Transverse colon (tissue), 4 donors: ENCODE data around the gene MRRF. TPM values are rescaled to one million over a fixed set of nuclear protein-coding genes. Genes with fewer than 3 reads are reported as not detected.

ENCODE experiments used
- DNase-seq: peaks from one replicate; pipeline ENCODE4 v3.0.0-alpha.2; 2019
- H3K27ac ChIP-seq, 4 donors: fragments of 200-600 bp; sonication (generic); 2 replicates each; pipeline ENCODE4 v1.5.1; 2016 to 2018; ENCODE audit warnings: inconsistent platforms in 4 of 4
- H3K27me3 ChIP-seq: fragments of 200-600 bp; sonication (generic); 2 replicates; pipeline ENCODE4 v1.5.1; 2017; ENCODE audit warnings: inconsistent platforms
- H3K36me3 ChIP-seq, 4 donors: fragments of 200-600 bp; sonication (generic); 2 replicates each; pipeline ENCODE4 v1.5.1; 2017 to 2019; ENCODE audit warnings: inconsistent platforms in 4 of 4
- H3K4me1 ChIP-seq, 4 donors: fragments of 200-600 bp; sonication (generic); 2 replicates each; pipeline ENCODE4 v1.5.1; 2017 to 2020; ENCODE audit warnings: inconsistent platforms in 4 of 4
- H3K4me3 ChIP-seq, 4 donors: fragments of 200-600 bp; sonication (generic); 1 replicate in 1 of 4; 2 replicates in 3 of 4; pipeline versions ENCODE4 v1.5.1 to v1.6.1; 2017 to 2019; ENCODE audit warnings: inconsistent platforms in 4 of 4
- H3K9me3 ChIP-seq, 2 donors: fragments of 200-600 bp; sonication (generic); 2 replicates each; pipeline ENCODE4 v1.5.1; 2017 to 2019; ENCODE audit warnings: inconsistent platforms in 2 of 2
- EP300 ChIP-seq: sonication (generic); formaldehyde crosslinking; IDR thresholded peaks from one replicate; pipeline ENCODE4 v1.6.1; 2017; ENCODE audit warnings: antibody characterized with exemption, low read depth
- POLR2A ChIP-seq: fragments of 450-650 bp; IDR thresholded peaks from one replicate; pipeline ENCODE4 v1.6.1; 2016; ENCODE audit warnings: antibody characterized with exemption, mild to moderate bottlenecking, moderate library complexity
- POLR2AphosphoS5 ChIP-seq, 3 donors: sonication (generic); formaldehyde crosslinking; IDR thresholded peaks; one replicate each; pipeline ENCODE4 v1.6.1; 2016; ENCODE audit warnings: antibody characterized with exemption in 3 of 3
- WGBS, 2 donors: methylation state at CpG; one replicate each; pipeline ENCODE4 v1.1.5; 2018; ENCODE audit warnings: low coverage in 1 of 2; 5-methylcytosine and 5-hydroxymethylcytosine counted together
- in situ Hi-C, 4 donors: fragments of 200-750 bp; cut with MboI; loops; one replicate each; pipeline versions ENCODE4 v1.15.0 to v1.15.1; 2017; ENCODE audit warnings: low sequenced_read_pairs in 3 of 4, low pct_ligation_motif_present in 1 of 4, low pct_unique_long_range_greater_than_20kb in 1 of 4
- intact Hi-C: fragments of 100-400 bp; cut with DNase I; formaldehyde crosslinking; loops from one replicate; pipeline ENCODE4 v1.15.1; 2023; ENCODE audit warnings: low total_unique reads
- total RNA-seq, 4 donors: library from RNA; depleted of rRNA; stranded (reverse); fragments of >200 nt; gene quantifications; one replicate each; pipeline ENCODE4 v1.1.0, GENCODE V29; 2016
- TF ChIP-seq, protein P1 (sequence below), 5 experiments: fragments of 200-600 bp in 3 of 5; fragments of 450-650 bp in 2 of 5; sonication (generic) in 3 of 5; IDR thresholded peaks; 1 replicate in 2 of 5; 2 replicates in 3 of 5; pipeline ENCODE4 v1.5.1; 2016 to 2017; ENCODE audit warnings: antibody characterized with exemption in 5 of 5, inconsistent platforms in 3 of 5, mild to moderate bottlenecking in 2 of 5, moderate library complexity in 1 of 5

Gene MRRF
- total RNA-seq, 4 donors from 2014 or later = 46.0 to 142 (median 53.6) TPM

DNA sequence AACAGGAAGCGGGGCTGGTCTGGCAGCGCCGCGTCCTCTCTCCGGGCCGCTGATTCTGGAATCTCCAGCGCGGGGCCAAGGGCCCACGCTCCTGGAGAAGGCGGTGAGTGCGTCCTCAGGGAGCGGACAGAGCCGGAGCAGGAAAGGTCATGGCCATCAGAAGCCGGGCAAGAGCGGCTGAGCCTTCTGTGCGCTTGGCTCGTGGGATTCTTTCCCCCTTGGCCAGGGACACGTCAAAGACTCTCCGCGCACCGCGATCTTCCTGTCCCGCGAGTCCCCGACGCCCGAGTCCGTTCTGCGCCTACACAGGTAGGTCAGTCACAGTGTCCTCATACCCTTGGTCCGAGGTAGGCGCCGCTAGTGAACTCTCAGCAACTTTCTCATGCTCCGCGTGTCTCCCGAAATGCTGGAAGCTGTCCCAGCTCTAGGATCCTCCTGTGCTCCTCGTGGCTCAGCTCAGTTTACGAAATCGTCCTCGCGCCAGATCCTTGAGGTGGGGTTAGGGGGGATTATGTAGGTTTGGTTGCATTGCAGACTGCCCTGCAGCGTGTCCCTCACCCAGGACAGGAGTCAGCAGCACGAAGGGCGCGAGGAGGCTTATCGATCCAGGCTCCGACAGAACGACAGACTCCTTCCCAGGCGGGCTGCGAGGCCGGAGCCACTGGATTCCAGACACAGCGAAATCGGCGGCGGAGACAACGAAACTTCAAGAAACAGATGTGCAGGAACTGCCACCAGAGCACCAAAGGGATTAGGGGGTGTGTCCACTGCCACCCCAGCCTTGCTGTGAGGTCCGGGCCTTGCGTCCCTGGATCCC lies 44.6 kb upstream of the MRRF start:
- 16 to 48% methylated on average over 10 to 50 of the region's 57 CpGs for WGBS, 2 donors
- no peaks in the 10 kb centered on the region for H3K9me3 ChIP-seq
- TF ChIP-seq POLR2A = no peak
- TF ChIP-seq POLR2AphosphoS5 (IDR thresholded peaks at IDR 0.05) = peak in 1 of 3 donors; percentile 45
- peaks cover 100% of the 10 kb centered on the region for H3K27me3 ChIP-seq
- no peak for DNase-seq
- intact Hi-C loops (no loop called here), in situ Hi-C loops (no loop called here)
- H3K36me3 ChIP-seq = no peaks in the 10 kb centered on the region
- H3K4me1 ChIP-seq = peaks cover 8 to 19% (median 13%) of the 10 kb centered on the region in 4 donors
- no peak overlapping the region for H3K27ac ChIP-seq
- H3K4me3 ChIP-seq = peak overlapping the region in 1 of 4 donors; percentile 34

DNA sequence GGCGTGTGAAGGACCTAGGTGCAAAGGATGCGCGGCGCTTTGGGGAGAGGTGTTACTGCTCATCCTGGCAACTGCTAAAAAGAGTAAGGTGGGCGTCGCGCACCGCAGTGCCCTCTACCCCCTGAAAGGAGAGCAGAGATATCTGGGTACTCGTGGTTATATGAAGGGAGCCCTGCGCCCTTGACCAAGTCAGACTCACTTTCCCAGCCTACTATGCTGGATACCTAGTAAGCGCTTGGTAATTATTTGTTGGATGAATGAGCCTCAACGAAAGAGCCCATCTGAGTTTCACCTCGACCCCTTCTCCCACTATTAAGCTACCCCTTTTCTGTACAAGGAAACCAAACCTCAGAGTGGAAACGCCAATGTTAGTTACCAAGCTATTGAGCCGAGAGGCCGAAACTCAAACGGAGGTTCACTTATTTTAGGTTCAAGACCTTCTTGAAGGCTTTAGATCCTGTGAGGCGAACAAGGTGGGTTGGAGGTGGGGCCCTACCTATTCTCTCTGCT lies 44.0 kb upstream of the MRRF start:
- WGBS, 2 donors = 28 to 40% methylated on average over 8 to 18 of the region's 18 CpGs
- H3K4me3 ChIP-seq = no peak overlapping the region
- in situ Hi-C loops = no loop called here
- H3K36me3 ChIP-seq = no peaks in the 10 kb centered on the region
- peaks cover 100% of the 10 kb centered on the region for H3K27me3 ChIP-seq
- intact Hi-C loops = no loop called here
- DNase-seq = no peak
- peaks cover 8 to 20% (median 14%) of the 10 kb centered on the region in 4 donors for H3K4me1 ChIP-seq
- no peak overlapping the region for H3K27ac ChIP-seq
- H3K9me3 ChIP-seq = no peaks in the 10 kb centered on the region
- TF ChIP-seq POLR2AphosphoS5 (IDR thresholded peaks at IDR 0.05) = no peak
- no peak for TF ChIP-seq POLR2A
- TF ChIP-seq, protein P1, sequence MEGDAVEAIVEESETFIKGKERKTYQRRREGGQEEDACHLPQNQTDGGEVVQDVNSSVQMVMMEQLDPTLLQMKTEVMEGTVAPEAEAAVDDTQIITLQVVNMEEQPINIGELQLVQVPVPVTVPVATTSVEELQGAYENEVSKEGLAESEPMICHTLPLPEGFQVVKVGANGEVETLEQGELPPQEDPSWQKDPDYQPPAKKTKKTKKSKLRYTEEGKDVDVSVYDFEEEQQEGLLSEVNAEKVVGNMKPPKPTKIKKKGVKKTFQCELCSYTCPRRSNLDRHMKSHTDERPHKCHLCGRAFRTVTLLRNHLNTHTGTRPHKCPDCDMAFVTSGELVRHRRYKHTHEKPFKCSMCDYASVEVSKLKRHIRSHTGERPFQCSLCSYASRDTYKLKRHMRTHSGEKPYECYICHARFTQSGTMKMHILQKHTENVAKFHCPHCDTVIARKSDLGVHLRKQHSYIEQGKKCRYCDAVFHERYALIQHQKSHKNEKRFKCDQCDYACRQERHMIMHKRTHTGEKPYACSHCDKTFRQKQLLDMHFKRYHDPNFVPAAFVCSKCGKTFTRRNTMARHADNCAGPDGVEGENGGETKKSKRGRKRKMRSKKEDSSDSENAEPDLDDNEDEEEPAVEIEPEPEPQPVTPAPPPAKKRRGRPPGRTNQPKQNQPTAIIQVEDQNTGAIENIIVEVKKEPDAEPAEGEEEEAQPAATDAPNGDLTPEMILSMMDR (IDR thresholded peaks at IDR 0.05) = no peak
- TF ChIP-seq EP300 = no peak

DNA sequence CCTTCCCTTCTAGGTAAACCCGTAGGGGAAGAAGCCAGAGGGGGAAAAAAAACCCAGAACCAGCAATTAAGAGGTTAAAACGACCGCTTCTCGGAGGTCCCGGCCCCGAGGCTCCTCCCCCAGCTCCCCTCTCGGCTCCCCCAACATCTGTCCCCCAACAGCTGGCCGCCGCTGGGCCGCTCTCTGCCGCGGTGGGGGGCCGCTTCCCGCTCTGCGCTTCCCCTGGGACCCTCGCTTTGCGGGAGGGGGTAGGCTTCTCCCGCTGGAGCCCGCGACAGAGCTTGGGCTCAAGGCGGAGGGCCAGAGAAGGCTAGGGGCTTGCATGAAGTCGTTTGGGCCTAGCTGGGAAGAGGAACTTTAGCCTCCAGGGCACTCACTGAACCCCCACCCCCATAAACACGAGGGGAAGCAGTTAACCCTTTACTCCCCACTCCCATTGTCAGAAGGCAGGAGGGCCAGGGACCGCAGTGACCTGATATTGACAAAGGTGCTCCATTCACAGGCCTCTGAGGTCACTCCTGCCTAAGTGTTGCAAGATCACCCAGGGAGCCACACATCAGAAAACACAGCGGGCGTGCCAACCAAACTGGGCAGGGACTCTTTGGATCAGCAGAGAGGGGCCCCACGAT lies 43.4 kb upstream of the MRRF start:
- DNase-seq = no peak
- TF ChIP-seq, protein P1 (IDR thresholded peaks at IDR 0.05) = no peak
- TF ChIP-seq POLR2A (no peak), POLR2AphosphoS5 (IDR thresholded peaks at IDR 0.05) (no peak), EP300 (no peak)
- Histone ChIP-seq H3K4me3 (no peak overlapping the region), H3K36me3 (no peaks in the 10 kb centered on the region), H3K27me3 (peaks cover 100% of the 10 kb centered on the region), H3K9me3 (no peaks in the 10 kb centered on the region), H3K27ac (no peak overlapping the region), H3K4me1 (peaks cover 8 to 26% (median 17%) of the 10 kb centered on the region in 4 donors)
- intact Hi-C loops = no loop called here
- in situ Hi-C loops = no loop called here
- 25% methylated on average over 22 of the region's 27 CpGs; no CpG with 5 or more reads in 1 of the 2 donors for WGBS, 2 donors

DNA sequence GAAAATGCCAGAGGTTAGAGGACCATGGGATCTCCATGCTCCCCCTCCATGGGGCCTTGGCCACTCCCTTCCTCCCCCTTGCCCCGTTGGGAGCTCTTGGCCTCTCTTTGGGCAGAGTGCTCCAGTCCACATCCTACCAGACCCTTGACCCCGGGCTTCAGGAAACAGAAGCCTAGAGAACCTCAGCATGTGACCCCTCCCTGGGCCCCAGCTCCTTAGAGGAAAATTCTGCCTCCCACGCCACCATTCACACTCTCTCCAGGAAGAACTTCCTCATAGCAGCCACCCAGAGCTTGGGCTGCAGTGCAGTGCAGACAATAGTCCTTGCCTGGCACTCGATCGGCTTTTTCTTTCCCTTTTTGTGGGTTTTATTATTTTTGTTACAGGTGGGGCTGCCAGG lies 41.9 kb upstream of the MRRF start:
- Histone ChIP-seq H3K27ac (no peak overlapping the region), H3K4me3 (no peak overlapping the region), H3K4me1 (peaks cover 14 to 38% (median 21%) of the 10 kb centered on the region in 4 donors), H3K9me3 (no peaks in the 10 kb centered on the region), H3K27me3 (peaks cover 100% of the 10 kb centered on the region), H3K36me3 (no peaks in the 10 kb centered on the region)
- in situ Hi-C loops = no loop called here
- intact Hi-C loops = no loop called here
- TF ChIP-seq, protein P1 (IDR thresholded peaks at IDR 0.05) = no peak
- TF ChIP-seq POLR2AphosphoS5 (IDR thresholded peaks at IDR 0.05) (no peak), EP300 (no peak), POLR2A (no peak)
- DNase-seq = no peak
- 17 to 34% methylated on average over 5 of the region's 5 CpGs for WGBS, 2 donors
